ENCODE data around the gene STARD7. TPM values are rescaled to one million over a fixed set of nuclear protein-coding genes. Genes with fewer than 3 reads are reported as not detected.
A peak's percentile ranks its signal among the peaks of the same experiment; 100 is the strongest.

Gene STARD7
- total and polyA plus RNA-seq, 2 of the 13 experiments (the other 11 are each of a cell fraction or from before 2014, with no cell fraction given) = 88.2 to 300 TPM

- Histone ChIP-seq H3K4me2 (ENCODE audit: low read depth, low read length) (peak overlapping the region; percentile 26; the same call in 1 of the 2 replicates), H3K27me3 (ENCODE audit: control insufficient read depth in 1 of 2, insufficient read depth in 2 of 2, low read length in 2 of 2) (peaks cover 16 to 72% of the 10 kb centered on the region in 2 experiments), H3K79me2 (ENCODE audit: insufficient read depth, low read length) (no peaks in the 10 kb centered on the region), H4K20me1 (ENCODE audit: insufficient read depth, low read length) (no peaks in the 10 kb centered on the region), H3K4me1 (ENCODE audit: insufficient read depth, low read length) (peaks cover 15% of the 10 kb centered on the region), H3K36me3 (replicated peaks in 1 of 2; ENCODE audit: control insufficient read depth in 1 of 2, insufficient read depth in 2 of 2, low read length in 2 of 2) (no peaks in the 10 kb centered on the region), H3K4me3 (replicated peaks in 1 of 3; ENCODE audit: insufficient read depth in 1 of 3, low read depth in 2 of 3, low read length in 3 of 3) (peak overlapping the region in 1 of 3 experiments; percentile 17; a peak in 1 of 6 replicates), H3K9me3 (ENCODE audit: low read length) (no peaks in the 10 kb centered on the region), H3K27ac (ENCODE audit: extremely low read length, insufficient read depth, low read length) (no peak overlapping the region), H3K9ac (ENCODE audit: insufficient read depth, low read depth, low read length) (no peak overlapping the region), H2AFZ (ENCODE audit: low read length) (no peak overlapping the region)
- WGBS (ENCODE audit: low lambda C conversion rate) = 19% methylated on average over 11 of the region's 20 CpGs
- CTCF ChIA-PET (ENCODE audit: low intra/inter-chr PET ratio, low total read pairs) = no interaction called here
- intact Hi-C loops (cut with micrococcal nuclease; ENCODE audit: unreplicated experiment) (no loop called here), in situ Hi-C loops (cut with HindIII; ENCODE audit: extremely low pct_ligation_motif_present, low pct_unique_long_range_greater_than_20kb) (loop anchor here (25.0 kb wide), 1 partner anchor 366 kb away; the partner anchor contains the start of gene NEURL3)
- TF ChIP-seq PAXIP1 (CRISPR knock-in tag; conservative IDR thresholded peaks at IDR 0.05) = peak; percentile 32; the same call in 1 of the 2 replicates
- TF ChIP-seq, protein P1, sequence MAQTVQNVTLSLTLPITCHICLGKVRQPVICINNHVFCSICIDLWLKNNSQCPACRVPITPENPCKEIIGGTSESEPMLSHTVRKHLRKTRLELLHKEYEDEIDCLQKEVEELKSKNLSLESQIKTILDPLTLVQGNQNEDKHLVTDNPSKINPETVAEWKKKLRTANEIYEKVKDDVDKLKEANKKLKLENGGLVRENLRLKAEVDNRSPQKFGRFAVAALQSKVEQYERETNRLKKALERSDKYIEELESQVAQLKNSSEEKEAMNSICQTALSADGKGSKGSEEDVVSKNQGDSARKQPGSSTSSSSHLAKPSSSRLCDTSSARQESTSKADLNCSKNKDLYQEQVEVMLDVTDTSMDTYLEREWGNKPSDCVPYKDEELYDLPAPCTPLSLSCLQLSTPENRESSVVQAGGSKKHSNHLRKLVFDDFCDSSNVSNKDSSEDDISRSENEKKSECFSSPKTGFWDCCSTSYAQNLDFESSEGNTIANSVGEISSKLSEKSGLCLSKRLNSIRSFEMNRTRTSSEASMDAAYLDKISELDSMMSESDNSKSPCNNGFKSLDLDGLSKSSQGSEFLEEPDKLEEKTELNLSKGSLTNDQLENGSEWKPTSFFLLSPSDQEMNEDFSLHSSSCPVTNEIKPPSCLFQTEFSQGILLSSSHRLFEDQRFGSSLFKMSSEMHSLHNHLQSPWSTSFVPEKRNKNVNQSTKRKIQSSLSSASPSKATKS (CRISPR knock-in tag; IDR thresholded peaks at IDR 0.05) = no peak
- TF ChIP-seq CENPX (CRISPR knock-in tag; IDR thresholded peaks at IDR 0.05) = no peak
- TF ChIP-seq, protein P2, sequence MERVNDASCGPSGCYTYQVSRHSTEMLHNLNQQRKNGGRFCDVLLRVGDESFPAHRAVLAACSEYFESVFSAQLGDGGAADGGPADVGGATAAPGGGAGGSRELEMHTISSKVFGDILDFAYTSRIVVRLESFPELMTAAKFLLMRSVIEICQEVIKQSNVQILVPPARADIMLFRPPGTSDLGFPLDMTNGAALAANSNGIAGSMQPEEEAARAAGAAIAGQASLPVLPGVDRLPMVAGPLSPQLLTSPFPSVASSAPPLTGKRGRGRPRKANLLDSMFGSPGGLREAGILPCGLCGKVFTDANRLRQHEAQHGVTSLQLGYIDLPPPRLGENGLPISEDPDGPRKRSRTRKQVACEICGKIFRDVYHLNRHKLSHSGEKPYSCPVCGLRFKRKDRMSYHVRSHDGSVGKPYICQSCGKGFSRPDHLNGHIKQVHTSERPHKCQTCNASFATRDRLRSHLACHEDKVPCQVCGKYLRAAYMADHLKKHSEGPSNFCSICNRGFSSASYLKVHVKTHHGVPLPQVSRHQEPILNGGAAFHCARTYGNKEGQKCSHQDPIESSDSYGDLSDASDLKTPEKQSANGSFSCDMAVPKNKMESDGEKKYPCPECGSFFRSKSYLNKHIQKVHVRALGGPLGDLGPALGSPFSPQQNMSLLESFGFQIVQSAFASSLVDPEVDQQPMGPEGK (CRISPR knock-in tag; IDR thresholded peaks at IDR 0.05) = 0 out of 2 replicates have a peak, but pooled peaks have one; percentile 15
- TF ChIP-seq ZNF160 (CRISPR knock-in tag; IDR thresholded peaks at IDR 0.05) = no peak
- peak; percentile 59; the same call in 1 of the 2 replicates for TF ChIP-seq GABPB1 (CRISPR knock-in tag; IDR thresholded peaks at IDR 0.05)
- DNase-seq (ENCODE audit: low spot score) (no peak), ATAC-seq (peak; percentile 32), FAIRE-seq (no peak)
- POLR2A ChIA-PET = no interaction called here
- no TSS peak for BruUV-seq (replicated peaks)
Measured at GRCh38 chr2:96146153-96146880, 62.3 kb downstream of the STARD7 start.
